HG03045 (cell line): Measurements from ENCODE around the gene LDB1.
A peak's percentile ranks its signal among the peaks of the same experiment; 100 is the strongest.

Experiments used
- ATAC-seq: cut with Tn5 transposase; IDR thresholded peaks from one replicate; pipeline ENCODE4 v1.9.1; 2021; ENCODE audit warnings: mild to moderate bottlenecking, moderate library complexity; ENCODE audit not compliant: unreplicated experiment

LDB1 gene

DNA sequence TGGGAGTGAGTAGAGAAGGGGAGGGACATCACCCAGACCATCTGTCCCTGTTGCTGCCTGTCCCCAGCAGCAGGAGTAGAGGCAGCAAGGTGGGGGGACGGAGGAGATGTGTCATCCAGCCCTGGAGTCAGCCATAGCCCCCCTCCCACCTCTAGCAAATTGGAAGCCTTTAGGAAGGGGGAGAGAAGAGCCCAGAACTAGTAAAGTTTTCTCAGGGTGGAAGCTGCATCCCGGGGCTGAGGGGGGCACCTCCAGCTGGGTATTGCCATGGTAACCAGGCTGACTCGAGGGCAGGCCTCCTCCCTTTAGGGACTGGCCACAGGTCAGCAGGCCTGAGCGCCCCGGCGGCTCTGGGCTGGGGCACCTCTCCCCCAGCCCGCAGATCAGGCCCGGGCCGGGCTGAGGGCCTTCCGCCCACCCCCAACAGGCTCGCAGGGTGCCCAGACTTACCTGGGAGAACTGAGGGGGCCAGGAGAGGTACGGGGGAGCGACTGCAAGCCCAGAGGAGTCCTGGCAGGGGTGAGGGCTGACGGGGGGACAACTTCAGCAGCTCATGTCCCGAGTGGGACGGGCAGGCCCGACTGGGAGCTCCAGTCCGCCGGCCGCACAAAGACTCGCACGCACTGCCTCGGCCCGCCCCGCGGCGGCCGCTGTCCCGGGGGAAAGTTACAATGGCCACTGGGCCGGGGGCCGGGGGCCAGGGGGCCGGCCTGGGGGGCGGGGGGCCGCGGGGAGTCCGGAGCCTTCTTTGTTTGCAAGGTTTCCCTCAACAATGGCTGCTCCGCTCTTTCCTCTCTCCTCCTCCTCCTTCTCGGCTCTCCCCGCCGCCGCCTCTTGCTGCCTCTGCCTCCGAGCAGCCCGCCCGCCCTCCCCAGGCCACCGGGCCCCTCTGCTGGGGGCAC lies 6.0 kb downstream of the LDB1 start:
- ATAC-seq, result peak; percentile 19

DNA sequence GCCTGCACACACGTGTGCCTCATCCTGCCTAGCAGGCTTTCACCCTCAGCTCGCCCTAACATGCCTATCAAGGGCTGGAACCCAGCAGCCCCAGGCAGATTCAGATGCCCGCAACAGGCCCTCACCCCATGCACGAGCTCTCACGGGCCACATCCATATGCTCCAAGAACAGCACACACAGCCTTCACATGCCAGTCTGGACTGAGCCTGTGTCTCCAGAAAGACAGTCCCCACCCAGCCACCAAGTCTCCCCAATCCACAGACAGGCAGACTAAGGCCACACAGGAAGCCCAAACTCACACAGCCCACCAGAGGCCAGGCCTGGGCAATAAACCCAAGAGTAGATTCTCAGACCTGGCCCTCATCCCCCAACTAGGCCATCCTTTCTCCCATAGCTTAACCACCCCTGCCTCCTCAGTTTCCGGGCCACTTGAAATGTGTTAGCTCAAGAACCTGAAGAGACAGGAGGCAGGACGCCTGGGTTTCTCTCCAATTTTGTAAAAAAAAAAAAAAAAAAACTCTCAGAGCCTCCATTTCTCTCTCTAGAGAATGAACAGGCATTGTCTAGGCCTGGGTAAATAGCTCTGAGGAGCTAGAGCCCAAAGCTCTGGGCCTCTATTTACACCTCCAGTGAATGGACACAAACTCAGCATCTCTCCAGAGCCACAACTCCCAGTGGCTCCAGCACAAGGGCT lies 6.8 kb downstream of the LDB1 start:
- ATAC-seq, result no peak

DNA sequence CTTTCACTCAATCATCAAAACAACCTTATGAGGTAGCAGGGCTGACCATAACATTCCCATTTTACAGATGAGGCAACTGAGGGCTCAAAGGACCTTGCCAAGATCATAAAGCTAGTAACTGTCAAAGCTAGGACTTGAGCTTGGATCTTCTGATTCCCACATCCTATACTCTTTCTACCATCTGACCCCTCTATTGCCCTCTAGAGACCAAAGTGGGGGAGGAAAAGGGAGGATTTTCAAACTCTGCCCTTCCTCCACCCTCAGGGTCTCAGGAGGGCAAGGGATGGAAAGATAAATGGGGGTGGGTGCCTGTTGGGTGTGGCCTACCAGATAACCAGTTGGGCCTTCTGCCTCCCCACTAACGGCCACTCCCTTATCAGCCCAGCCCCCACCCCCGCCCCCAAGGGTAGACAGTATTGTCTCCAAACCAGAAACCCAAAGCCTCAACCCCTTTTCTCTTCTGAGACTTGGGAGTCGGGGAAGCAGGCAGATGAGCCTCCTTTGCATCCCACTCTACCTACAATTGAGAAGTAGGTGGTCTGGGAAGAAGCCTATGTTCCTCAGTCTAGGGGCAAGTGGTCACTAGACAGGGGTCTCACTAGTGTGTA lies 7.9 kb downstream of the LDB1 start:
- ATAC-seq, result no peak

DNA sequence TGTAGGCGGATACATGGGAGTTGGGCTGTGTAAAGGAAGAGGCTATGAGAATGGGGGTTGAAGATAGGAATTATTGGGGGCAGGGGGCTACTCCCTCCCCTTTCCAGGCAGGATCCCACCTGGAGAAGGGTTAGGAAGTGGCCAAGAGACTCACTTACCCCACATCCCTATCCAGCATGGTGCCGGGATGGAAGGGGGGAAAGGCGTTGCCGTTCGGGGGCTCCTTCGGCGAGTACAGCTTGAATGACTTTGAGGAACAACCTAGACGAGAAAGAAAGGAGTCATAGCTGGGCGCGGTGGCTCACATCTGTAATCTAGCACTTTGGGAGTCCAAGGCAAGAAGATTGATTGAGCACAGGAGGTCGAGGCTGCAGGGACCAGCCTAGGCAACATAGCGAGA lies 8.9 kb downstream of the LDB1 start:
- ATAC-seq, result no peak

DNA sequence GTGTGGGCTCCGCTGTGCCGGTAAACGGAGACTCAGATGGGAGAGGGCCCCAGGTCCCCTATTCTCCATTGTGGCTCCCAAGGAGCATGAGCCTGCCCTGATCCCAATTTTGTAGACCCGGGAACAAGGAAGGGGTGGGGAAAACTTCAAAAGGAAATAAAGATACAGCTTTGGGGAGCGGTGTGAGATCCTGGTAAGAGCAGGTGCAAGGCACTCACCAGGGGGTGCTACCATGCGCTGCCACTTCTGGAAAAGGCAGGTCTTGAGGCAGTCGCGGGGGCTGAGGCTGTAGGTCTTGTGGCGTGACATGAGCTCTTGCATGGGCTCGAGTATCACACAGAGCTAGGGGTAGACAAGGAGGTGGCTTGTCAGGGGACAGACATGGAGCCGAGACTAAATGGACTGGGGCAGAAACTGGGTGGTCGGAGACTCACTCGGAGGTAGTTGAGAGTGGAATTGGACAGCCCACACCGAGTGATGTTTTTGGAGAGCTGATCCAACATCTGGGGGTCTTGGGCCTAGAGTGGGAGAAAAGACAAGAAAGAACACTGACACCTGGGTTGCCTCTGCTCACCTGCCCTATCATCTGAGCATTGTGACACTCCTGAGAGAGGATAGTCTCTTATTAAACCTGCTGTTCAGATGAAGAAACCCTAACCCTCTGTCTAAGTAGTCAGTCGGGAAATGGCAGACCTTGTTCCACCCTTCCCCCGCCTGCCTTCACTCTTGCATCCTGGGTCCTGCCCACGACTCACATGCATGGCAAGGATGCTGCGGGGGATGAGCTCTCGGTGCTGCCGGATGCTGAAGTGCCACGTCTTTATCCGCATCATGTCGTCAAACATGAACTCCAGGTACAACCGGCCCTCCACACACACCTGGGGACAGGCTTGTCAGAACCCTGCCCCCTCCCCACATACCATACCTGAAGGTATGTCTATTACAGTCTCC lies 10.7 kb downstream of the LDB1 start:
- no peak for ATAC-seq

DNA sequence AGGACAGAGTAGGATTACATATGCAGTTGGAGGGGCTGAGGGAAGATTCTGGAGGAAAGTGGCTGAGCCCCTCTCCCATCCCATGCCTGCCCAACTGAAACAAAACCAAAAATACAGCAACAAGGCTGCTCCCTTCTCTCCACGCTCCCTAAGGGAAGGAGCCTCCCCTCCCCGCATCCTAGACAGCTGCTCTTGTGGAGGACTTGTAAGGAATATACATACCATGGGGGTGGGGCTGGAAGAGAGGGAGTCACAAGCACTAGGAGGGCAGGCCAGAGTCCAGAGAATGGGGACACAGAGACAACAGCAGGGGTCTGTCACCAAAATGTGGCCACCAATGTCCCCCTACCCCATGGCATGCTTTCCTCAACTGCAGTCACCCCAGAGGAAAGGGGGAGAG lies 13.2 kb downstream of the LDB1 start:
- no peak for ATAC-seq

DNA sequence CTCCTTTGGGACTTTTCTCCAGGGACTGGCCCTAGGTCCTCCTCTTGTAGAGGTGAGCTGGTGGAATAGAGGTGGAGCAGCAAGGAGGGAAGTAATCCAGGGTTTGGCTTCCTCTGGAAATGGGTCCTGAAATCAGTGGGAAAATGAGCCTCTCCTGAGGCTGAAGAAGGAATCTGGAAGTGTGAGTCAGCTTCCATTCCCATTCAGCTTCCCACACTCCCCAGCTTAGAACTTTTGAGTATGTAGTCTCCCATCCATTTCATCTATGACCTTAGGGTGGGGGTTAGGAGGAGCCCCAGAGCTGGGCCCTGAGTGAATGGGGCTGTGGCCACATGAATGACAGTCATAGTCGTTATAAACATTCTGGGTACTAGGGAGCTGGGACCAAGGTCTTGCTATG lies 17.7 kb downstream of the LDB1 start:
- no peak for ATAC-seq

DNA sequence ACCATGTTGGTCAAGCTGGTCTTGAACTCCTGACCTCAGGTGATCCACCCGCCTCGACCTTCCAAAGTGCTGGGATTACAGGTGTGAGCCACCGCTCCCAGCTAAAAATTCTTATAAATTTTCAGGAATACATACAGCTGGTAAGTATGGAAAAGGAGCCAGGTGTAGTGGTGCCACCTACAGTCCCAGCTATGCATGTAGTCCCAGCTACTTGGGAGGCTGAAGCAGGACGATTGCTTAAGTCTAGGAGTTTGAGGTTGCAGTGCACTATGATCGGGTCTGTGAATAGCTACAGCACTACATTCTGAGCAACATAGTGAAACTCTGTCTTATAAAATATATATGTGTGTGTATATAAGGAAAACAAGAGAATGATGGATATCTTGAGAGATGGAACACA lies 19.0 kb downstream of the LDB1 start:
- ATAC-seq, result no peak

DNA sequence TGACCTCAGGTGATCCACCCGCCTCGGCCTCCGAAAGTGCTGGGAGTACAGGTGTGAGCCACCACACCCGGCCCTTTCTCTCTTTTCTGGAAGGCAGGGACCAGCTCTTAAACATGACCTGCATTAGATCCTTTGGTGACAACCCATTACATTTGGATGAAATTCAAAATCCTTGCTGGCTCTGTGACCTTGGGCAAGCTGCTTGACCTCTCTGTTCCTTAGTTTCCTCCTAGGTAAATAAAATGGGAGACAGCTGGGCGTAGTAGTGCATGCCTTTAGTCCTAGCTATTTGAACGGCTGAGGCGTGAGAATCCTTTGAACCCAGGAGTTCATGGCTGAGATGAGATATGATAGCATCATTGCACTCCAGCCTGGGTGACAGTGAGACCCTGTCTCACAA lies 23.7 kb downstream of the LDB1 start:
- ATAC-seq, result no peak

DNA sequence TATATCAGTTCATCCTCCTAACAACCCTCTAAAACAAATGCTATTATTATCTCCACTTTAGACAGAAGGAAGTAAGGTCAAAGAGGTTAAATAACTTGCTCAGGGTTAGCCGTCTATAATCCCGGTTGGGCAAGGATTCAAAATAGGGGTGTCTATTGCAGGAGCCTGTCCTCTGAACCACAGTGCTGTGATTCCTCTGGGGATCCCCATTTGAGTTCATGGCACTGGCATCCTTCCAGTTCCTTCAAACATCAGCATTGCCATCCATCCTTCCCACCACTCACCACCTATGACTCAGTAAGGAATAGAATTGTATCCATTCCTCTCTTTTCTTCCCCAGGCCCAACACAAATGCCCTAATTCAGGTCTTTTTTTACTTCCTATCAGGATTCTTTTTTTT lies 29.4 kb downstream of the LDB1 start:
- ATAC-seq, result no peak

DNA sequence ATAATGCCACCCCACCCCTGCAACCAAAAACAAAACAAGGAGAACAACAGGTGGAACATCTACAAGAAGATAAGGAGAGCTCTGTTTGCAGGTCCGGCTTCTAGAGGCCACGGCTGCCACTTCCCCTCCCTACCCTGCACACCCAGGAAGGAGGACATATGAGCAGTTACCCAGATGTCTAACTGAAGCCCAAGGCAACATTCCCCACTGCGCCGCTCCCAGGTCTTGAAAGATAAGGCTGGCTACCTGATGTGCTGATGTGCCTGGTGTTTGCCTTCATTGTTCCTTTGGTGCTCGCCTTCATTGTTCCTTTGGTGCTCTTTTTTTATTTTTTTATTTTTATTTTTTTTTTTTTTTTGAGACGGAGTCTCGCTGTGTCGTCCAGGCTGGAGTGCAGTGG lies 34.0 kb downstream of the LDB1 start:
- no peak for ATAC-seq

DNA sequence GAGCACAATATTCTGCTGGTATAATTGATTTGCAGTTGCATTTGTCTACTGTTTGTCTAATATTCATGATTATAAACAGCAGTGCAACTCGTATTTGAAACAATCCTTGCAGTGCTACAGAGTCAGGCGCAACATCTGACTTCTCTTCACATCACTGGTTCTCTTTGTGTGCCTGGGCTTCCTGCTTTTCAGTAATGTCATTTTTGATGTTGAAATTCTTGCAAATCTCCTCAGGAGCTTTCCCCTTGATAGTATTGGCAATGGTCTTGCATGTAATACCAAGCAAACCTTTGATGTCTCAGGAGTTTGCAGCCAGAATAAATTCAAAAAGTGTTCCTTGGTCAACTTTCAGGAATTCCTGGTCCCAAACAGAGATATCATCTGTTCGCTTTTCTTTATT lies 34.8 kb downstream of the LDB1 start:
- ATAC-seq, result no peak

DNA sequence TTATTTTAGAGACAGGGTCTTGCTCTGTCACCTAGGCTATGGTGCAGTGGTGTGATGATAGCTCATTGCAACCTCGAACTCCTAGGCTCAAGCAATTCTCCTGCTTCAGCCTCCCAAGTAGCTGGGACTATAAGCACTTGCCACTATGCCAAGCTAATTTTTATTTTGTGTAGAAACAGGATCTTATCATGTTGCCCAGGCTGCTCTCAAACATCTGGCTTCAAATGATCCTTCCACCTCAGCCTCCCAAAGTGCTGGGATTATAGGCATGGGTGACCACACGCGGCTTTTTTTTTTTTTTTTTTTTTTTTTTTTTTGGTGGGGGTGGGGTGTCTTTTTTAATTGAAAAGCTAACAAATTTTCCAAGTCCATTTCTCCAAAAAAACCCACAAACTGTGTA lies 36.6 kb downstream of the LDB1 start:
- no peak for ATAC-seq

DNA sequence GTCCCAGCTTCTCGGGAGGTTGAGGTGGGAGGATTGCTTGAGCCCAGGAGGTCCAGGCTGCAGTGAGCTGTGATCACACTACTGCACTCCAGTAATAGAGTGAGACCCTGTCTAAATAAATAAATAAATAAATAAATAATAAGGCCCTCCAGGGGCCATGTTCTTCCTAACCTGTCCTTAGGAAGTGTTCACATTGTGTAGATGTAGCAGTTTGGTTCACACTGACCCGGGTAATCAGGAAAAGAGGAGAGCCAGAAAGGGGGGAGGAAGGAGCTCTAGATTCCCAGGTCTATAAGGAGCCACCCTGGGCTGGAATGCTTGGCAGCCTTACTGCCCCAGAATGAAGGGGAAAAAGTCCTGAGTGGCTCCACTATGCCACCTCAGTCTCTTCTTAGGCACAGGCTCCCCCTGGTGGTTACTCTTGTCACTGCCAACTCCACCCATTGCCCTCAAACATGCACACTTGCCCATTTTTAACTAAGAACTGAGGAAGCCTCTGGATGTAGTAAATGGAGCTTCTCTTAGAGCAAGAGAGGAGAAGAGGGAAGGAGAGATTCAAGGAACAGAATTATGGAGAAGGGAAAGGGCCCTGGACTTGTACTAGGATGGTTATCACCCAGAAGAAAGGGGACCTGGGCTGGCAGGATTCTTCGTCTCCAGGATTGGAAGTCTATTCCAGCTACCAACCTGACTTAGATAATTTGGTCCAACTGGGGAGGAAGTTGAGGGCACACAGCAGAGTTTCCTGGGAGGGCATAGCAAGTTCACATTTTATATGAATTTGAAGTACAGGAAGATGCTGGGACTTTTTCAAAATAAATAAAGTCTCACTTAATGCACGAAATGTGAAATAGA lies 47.3 kb downstream of the LDB1 start:
- ATAC-seq, result no peak

DNA sequence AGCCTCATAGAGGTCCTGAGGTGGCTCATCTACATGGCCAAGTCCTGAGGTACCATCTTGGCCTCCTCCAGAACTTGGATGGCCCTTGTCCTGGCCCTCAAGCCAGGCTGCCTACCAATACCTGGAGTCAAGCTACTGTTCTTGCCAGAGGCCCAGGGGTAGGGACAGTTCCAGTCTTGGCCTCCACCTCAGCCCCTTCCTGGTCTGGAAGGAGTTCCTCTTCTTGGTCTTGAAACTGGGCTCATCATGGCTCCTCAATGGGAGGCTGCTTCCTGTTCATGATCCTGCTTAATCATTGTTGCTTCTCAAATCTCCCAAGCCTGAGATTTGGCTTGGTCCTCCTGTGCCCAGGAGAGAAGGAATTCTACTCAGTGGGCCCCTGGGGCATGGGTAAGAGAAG lies 51.1 kb downstream of the LDB1 start:
- ATAC-seq, result no peak

DNA sequence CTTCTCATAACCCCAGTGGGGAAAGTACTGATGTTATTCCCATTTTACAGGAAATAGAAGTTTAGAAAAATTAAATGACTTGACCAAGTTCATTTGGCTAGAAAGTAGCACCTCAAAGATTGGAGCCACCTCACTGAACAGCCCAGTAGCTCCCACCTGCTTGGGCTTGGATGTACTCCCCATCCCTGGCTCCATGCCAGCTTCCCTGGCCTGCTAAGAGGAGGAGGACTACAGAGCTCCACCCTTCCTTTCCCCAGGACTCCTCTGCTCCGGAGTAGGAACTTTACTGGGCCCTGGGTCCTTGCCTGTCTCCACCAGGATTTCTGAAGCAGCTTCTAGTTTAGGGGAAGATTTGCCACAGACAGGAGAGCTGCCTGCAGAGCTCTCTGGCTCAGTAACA lies 52.0 kb downstream of the LDB1 start:
- no peak for ATAC-seq

DNA sequence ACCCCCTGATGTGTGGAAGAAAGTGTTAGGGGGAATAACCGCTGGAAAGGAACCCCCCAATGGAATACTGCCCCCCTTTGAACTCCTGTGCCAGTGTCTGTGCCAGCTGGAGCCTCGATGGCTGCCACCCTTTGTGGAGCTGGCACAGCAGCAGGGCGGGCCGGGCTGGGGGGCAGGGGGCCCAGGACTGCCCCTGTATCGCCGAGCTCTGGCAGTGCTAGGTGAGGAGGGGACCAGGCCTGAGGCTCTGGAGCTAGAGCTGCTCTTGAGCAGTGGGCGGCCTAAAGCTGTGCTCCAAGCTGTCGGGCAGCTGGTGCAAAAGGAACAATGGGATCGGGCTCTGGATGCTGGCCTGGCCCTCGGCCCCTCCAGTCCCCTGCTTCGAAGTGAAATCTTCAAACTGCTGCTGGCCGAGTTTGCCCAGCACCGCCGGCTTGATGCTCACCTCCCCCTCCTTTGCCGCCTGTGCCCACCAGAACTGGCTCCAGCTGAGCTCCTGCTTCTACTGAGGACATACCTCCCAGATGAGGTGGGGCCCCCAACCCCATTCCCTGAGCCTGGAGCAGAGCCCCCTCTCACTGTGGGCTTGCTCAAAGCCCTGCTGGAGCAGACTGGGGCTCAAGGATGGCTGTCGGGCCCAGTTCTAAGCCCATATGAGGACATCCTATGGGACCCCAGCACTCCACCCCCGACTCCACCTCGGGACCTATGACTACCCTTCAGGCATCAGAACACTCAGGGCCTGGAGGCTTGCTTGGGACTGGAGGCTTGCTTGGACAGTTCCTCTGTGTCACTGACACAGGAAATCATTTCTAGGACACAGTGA lies 52.9 kb downstream of the LDB1 start:
- ATAC-seq, result no peak

DNA sequence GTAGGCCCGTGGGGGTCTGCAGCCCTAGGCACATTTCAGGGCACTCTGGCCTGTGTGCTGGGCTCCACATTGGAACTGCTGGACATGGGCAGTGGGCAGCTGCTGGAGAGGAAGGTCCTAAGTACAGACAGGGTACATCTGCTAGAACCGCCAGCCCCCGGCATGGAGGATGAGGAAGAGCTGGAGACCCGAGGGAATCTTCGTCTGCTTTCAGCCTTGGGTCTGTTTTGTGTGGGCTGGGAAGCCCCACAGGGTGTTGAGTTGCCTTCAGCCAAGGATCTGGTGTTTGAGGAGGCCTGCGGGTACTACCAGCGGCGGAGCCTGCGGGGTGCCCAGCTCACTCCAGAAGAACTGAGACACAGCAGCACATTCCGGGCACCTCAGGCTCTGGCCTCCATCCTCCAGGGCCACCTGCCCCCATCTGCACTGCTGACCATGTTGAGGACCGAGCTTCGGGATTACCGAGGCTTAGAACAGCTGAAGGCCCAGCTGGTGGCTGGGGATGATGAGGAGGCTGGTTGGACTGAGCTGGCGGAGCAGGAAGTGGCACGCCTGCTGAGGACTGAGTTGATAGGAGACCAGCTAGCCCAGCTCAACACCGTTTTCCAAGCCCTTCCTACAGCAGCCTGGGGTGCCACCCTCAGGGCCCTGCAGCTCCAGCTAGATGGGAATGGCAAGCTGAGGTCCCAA lies 53.6 kb downstream of the LDB1 start:
- no peak for ATAC-seq
